ENCODE results near the gene USP6NL.
"Not testable (repeated sequence)": the region's sequence is repeated elsewhere in the genome, so short reads cannot be mapped to it uniquely, and the experiment has no call there.

USP6NL gene

DNA sequence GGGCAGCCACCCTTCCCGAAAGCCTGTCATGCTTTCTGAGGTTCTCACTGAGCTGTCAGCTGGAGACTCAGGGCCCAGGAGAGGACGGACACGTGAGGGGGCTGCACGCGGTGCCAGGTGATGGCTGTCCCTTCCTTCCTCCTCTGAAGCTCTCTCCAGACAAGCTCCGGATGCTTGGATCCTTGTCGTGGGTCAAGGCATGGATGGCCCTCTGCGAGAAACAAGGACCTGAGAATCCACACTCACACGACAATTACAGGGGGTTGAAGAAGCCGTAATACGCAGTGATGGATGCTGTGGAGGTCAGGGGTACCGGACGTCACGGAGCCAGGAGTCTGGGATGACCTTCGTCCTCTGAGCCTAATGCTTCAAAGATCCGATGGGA, 170.3 kb downstream of the USP6NL start:
- DNase-seq = no peak

DNA sequence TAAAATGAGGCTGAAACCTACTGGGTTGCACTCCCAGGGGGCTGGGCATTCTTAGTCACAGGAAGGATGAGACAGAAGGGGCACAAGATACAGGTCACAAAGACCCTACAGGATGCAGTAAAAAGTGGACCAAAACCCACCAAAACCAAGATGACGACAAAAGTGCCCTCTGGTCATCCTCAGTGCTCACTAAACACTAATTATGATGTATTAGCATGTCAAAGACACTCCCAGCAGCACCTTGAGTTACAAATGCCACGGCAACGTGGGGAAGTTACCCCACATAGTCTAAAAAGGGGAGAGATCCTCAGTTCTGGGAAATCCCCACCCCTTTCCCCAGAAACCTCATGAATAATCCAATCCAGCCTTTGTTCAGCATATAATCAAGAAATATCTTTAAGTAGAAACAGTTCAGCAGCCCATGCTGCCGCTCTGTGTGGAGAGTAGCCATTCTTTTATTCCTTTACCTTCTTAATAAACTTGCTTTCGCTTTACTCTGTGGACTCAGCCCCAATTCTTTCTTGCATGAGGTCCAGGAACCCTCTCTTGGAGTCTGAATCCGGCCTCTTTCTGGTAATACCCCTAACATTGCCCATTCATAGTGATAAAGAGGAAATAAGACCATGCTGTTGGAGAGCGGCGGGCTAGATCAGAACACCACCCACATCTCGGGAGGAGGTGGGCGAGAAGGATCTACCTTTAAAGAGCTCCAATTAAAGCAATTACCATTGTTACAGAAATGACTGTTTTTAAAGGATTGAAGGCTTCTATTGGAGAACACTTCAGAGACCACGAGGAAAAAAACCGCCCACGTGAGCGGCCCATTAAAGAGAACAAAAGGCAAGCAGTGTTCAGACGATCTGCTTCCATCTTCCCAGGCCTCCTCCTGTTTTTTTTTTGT, 170.9 kb downstream of the USP6NL start:
- no peak for DNase-seq

DNA sequence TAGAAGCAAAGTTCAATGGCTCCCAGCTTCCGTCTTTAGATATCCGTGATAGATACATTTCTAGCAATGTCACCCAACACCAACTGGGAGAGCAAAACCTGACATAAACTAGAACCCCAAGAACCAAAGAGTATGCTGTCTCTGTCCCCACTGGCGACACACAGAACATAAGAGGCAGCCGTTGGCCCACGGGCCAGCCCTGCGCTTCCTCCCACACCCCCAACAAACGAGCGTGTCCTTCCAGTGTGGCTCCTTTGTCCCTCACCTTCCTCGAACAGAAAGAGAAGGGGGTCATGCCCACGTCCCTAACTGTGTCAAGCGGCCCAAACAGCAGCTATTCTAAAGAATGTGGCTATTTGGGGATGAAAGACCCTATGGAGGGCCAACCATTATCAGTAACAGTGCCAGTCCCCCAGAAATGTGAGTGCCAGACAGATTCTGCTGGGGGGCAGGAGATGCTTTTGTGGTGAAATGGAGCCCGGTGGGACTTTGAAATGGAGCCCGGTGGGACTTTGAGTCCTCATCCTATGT, 171.9 kb downstream of the USP6NL start:
- DNase-seq = no peak

DNA sequence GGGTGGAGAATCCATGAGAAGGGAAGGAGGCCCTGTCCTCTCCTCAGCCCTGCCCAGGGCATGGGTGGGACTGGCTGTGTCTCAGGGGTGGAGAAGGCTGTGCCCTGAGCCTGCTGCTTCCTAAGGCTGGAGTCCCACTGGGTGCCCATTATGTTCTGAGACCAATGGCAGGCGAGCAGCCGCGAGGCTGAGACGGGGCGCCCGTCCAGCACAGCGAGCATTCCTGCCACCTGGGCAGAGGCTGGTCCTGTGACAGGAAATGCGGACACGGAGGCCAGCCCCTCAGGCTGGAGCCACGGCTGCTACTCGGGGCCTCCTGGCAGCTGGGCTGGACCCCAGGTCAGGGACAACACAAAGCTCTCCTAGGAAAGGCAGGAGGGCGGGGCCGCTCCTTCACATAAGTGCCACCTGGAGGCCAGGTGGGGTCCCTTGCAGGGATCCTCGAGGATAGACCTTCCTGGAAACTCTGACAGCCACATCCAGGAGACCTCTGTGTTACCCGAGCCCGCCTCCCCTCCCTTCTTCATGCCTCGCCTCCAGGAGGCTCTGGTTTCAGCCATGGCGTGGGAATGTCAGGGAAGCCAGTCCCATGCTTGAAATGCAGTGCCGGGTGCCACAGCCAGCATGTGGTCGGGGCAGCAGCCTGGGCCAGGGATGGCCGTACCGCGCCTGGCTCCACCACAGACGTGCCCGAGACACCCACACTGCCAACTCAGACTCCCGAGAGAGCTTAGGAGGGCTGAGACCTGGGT, 173.9 kb downstream of the USP6NL start:
- no peak for DNase-seq

DNA sequence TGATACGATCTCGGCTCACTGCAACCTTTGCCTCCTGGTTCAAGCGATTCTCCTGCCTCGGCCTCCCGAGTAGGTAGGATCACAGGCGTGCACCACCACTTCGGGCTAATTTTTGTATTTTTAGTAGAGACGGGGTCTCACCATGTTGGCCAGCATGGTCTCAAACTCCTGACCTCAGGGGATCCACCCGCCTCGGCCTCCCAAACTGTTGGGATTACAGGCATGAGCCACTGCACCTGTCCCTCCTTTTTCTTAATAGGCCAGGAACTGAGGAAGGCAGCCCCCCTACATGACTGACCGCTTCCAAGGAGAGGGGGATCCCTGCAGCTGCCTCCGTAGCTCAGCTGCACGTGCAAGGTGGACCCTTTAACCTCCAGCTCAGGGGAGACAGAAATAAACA, 175.0 kb downstream of the USP6NL start:
- not testable (repeated sequence) for DNase-seq

DNA sequence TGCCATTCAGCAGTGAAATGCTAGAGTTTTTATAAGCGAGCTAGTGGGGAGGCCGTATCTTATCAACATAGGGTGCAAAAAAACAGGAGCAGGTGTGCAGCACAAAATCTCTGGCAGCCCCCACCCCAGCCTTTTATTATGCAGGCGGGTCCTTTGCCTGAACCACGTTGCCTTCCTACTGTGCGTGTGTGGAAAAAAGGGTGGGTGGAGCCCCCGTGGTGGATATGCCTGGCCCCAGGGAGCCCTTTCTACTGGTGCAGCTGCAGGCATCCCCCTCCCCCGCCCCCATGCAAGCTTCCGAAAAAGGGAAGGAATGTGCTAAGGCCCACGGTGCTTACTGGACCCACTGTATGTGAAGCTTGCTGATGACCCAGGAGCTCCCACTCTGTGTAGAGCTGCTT, 175.9 kb downstream of the USP6NL start:
- DNase-seq = no peak

DNA sequence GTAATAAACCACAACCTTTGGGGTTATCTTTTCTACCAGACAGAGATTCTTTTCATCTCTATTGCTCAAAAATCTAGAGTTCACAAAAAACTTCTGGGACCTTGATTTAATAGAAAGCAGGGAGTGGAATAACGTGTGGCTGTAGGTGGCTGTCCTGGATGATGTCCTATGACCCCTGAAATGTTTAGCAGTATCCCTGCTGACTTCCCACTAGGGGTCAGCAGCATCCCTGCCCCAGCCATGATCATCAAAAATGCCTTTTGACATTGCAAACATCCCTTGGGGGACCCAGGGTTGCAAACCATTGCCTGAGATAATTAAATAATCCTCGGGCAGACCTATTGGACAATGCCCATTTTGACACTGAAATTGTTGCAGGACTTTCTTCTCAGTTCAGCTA, 177.1 kb downstream of the USP6NL start:
- no peak for DNase-seq

DNA sequence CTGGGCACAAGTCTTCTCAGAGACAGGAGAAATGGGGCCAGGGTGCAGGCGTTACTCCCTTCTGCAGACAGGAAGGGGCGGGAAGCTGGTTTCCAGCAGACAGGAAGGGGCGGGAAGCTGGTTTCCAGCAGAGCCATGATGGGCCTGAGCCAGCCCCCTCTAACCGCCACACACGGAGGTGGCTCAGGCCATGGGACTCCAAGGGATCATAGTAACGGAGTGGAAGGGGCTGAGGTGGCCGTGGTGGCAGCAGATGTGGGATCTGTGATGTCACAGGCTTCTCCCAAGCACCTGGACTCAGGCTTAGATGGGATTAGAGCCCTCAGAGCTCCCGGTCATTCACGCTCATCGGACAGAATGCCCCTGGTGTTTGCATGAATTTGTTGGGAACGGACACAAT, 177.8 kb downstream of the USP6NL start:
- DNase-seq = no peak

DNA sequence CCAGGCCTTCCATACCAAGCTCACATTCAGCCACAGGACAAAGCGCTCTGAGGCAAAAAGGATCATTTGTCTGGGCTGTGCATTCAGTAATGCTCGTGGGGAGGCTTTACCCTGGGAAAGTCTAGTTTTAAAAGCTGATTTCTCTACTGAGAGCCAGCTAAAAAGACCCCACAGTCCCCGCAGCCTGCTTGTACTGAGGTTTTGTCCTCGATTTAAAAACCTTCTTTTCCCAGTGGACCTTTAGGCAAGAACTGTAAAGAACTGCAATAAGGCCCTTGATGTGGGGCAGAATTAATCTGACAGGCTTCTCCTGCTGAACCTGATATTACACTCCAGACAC, 180.3 kb downstream of the USP6NL start:
- no peak for DNase-seq

GRCh38 chr10:11430421-11431215, 180.8 kb downstream of the USP6NL start:
- DNase-seq = no peak

- no peak for DNase-seq
These were observed 181.9 kb downstream of the USP6NL start for GRCh38 chr10:11429439-11430052.

DNA sequence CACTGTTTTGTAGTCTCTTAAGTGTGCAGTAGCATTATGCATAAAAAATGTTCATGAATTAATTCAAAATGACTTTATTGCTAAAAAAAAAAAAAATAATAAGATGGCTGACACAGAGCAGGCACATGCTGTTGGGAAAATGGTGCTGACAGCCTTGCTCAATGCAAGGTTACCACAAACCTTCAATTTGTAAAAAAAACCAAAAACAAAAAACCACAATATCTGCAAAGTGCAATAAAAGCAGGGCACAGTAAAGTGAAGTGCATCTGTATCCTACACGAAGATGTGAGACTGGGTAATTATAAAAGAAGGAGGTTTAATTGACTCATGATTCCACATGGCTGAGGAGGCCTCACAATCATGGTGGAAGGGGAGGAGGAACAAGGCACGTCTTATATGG, 185.8 kb downstream of the USP6NL start:
- no peak for DNase-seq

- DNase-seq = no peak
These were observed 186.2 kb downstream of the USP6NL start for GRCh38 chr10:11425296-11425610.

DNA sequence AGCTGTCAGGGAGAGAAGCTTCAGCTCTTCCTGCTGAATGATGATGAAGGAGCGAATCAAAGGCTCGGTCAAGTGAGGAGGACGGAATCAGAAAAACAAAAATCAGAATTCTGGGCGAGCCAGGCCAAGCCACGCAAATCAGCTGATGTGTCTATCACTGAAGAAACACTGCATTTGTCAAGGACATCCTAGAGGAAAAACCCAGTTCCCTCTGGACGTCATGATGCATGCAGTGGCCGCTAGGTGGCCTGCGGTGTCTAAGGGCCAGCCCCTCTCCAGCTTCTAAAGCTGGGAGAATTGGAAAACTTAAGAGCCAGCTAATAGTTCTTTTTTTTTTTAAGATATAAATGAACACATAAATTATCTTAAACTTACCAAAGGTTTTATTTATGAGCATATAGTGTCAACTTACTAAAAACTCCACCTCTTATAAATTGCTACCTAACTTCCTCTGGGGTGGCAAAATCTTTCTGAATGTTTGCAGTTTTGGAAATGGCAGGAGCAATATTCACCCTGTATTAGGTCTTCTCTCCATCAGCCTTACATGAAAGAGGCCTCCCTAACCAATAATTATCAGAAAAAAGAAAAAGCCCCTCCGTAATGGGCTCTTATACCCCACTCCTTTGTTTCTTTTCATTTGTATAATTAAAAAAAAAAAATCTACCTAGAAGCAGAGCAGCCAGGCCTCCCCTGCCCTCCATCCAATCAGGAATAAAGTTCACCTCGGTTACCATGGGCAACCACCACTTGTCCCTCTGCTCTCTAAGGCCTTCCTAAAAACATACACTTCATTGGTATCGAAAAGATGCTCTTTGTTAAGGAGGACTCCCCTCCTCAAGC, 186.8 kb downstream of the USP6NL start:
- no peak for DNase-seq

GRCh38 chr10:11416974-11417373, 194.5 kb downstream of the USP6NL start:
- DNase-seq = no peak

GRCh38 chr10:11415095-11415494, 196.4 kb downstream of the USP6NL start:
- DNase-seq = no peak

DNA sequence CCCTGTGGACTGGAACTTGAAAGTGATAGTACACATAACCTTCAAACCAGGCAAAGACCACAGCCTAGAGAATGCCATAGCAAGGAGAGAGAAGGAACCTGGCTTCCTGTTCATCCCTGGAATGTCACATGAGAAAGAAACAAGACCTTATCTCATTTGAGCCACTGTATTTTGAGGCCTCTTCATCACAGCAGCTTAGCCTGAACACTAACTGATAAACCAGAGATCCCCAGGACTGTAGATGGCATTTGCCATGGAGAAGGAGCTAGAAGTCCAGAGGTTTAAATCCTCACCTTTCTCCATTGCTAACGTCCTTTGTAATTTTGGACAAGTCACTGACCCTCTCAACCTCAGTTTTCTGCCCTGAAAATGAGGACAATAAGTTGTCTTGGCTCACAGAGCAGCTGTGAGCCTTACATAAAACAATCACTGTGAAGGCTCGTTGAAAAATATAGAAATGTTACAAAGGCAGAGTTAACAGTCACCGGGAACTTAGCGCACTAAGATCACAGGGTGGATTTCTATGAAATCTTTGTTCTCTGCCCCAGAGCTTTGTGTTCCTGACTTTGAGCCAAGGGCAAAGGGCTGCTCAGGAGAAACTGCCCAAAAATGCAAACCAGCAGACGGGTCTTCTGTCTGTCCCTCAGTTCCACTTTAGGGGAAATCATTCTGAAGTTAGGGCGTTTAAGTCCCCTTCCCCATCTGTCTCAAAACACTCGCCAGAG, 197.0 kb downstream of the USP6NL start:
- DNase-seq = no peak

- no peak for DNase-seq
These were observed 199.4 kb downstream of the USP6NL start for GRCh38 chr10:11411926-11412545.

DNA sequence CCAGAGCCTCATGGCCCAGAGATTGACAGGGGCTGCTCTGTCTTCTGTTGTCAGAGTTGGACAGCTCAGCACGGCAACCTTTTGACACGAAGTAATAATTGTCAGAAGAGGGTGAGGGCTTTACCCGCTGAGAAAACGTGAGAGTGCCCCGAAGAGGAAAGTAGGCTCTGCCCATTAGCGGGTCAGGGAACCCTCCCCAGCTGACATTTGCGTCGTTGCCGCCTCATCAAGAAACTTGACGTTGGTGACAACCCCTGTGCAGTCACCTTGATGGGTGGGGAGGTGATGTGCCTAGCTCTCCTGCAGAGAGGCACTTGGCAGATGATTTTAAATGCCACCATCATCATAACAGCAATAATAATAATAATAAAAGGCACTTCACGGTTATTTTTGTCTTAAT, 202.1 kb downstream of the USP6NL start:
- no peak for DNase-seq

DNA sequence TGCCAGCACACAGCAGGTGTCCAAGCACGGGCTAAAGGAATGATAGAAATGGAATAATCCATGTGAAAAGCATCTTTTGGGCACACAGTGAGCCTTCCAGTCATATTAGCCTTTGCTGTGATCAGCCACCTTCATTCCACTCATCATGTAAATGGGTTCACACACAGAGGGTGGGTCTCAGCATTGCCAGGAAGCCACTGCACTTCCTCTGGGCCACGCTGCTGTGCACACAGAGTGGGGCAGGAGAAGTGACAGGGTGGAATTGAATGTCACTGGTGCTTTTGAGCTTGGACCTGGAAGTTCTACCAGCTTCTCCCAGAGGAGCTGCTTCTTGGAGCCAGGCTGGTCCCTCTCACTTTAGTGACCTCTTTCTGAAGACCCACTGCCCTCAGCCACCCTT, 203.5 kb downstream of the USP6NL start:
- no peak for DNase-seq

DNA sequence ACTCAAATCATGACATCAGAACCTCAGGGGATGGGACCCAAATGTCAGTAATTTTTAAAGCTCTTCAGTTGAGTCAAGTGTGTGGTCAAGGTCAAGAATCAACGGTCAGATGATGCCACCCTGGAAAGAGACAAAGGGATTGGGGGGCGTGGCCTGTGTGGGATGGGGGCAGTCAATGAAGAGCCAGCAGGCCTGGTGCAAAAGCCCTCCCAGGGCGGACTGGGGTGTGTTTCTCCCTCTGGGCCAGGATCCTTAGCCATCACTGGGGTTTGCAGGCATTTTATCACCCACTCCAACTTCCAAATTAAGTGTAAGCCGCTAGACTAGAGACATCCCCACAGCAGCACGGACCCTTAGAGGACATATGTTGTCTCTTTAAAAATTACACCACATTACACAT, 204.7 kb downstream of the USP6NL start:
- no peak for DNase-seq
